HG03108 (cell line): Measurements from ENCODE around the gene PNMA8B.
"Not testable (repeated sequence)": the region's sequence is repeated elsewhere in the genome, so short reads cannot be mapped to it uniquely, and the experiment has no call there.

Experiments used
- ATAC-seq: cut with Tn5 transposase; IDR thresholded peaks from one replicate; pipeline ENCODE4 v1.9.1; 2021; ENCODE audit warnings: moderate library complexity; ENCODE audit not compliant: unreplicated experiment

PNMA8B gene, protein sequence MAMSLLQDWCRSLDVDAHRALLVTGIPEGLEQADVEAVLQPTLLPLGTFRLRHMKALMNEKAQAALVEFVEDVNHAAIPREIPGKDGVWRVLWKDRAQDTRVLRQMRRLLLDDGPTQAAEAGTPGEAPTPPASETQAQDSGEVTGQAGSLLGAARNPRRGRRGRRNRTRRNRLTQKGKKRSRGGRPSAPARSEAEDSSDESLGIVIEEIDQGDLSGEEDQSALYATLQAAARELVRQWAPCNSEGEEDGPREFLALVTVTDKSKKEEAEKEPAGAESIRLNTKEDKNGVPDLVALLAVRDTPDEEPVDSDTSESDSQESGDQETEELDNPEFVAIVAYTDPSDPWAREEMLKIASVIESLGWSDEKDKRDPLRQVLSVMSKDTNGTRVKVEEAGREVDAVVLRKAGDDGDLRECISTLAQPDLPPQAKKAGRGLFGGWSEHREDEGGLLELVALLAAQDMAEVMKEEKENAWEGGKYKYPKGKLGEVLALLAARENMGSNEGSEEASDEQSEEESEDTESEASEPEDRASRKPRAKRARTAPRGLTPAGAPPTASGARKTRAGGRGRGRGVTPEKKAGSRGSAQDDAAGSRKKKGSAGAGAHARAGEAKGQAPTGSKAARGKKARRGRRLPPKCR

DNA sequence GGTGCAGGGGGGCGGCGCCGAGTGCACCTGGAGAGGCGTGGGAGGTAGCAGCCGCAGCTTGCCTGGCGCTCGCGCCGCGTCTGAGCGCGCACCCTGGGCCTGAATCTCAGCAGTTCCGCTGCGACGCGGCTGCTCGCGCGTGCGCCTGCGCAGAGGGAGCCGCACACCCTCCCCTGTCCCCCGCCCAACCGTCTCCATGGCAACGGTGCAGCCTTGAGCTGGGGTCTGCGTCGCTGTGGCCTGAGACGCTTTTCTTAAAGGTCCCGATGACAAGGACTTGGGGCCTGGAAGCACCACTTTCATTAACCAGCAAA lies at the start of gene PNMA8B:
PNMA8B (minus strand) TSS at position 82 of the 314 bp plus-strand sequence. CDS start 402 bp downstream, outside the sequence.
- ATAC-seq = no peak

GRCh38 chr19:46544651-46545050 lies 49.0 kb upstream of the PNMA8B start:
- no peak for ATAC-seq

DNA sequence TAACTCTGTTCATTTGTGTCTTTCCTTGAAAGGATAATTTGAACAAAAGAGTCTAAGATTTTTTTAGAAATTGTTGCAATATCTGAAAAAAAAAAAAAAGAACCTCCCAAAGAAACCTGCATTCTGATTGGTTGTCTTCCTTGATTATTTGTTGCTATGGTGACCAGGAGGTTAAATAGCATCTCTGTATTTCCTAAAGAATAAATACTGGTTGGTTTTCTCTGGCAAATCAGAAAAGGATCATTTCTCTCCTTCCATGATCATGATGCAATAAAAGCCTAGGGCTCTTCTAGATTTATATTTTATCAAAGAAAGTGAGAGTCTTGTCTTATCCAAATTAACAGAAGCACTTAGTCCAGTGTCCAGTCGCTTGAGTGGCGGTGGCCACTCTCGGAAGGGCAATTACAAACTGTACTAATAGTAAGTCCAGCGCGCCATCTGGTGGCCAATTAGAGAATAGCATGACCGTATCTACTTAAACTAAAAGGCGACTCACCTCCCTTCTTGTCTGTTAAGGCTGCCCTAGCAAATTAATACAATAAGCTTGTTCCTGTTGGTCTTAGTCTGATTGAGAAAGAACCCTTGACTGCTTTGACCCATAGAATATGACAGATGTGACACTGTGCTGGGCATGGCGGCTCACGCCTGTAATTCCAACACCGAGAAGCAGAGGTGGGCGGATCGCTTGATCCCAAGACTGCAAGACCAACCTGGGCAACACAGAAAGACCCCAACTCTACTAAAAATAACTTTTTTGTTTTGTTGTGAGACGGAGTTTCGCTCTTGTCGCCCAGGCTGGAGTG lies 47.0 kb upstream of the PNMA8B start:
- ATAC-seq = no peak

DNA sequence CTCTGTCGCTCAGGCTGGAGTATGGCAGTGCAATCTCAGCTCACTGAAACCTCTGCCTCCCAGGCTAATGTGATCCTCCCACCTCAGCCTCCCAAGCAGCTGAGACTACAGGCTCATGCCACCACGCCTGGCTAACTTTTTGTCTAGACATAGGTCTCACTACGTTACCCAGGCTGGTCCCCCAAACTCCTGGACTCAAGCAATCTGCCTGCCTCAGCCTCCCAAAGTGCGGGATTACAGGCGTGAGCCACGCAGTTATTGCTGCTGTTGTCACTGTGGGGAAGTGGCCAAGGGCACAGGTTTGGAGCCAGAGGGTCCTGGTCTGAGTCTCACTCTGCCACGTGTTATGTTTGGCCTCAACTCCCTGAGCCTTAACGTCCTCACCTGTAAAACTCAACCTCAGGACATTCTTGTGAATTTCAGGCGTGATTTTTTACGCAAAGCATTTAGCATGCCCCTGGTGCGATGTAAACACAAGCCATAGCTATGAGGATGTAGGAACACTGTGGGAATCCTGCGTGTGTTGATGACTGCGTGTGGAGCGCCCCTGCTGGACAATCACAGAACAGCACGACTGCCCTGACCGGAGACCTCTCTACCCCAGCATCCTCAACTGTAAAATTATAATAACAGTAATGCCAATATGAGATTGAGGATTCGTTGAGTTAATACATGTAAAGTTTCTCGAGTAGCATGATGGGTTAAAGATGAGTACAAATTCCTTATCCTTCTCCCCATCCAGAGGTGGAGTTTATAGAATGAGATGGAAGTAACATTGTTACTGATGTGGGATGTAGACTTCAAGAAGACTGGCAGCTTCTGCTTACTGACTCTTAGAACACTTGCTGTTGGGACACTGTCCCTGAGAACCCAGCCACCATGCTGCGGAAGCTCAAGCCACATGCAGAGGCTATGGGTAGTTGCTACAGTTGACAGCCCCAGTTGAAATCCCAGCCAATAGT lies 41.8 kb upstream of the PNMA8B start:
- ATAC-seq = no peak

DNA sequence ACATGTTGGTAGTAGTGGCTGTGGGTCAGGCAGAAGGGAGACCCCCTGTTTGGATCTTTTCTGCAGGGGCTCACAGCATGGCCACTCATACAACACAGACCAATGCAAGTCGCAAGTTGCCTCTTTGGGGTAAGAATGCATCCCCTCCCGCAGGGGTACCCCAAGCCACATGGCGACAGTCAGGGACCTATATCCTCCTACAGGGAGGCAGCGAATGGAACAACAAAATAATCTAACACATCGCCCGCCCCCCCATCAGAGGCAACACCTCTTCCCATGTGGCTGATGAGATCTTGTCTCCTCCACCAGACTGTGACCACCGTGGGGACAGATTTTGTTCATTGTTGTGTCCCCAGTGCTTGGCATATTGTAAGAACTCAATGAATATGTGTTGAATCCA lies 40.7 kb upstream of the PNMA8B start:
- ATAC-seq = no peak

GRCh38 chr19:46533621-46534081 lies 38.0 kb upstream of the PNMA8B start:
- no peak for ATAC-seq

DNA sequence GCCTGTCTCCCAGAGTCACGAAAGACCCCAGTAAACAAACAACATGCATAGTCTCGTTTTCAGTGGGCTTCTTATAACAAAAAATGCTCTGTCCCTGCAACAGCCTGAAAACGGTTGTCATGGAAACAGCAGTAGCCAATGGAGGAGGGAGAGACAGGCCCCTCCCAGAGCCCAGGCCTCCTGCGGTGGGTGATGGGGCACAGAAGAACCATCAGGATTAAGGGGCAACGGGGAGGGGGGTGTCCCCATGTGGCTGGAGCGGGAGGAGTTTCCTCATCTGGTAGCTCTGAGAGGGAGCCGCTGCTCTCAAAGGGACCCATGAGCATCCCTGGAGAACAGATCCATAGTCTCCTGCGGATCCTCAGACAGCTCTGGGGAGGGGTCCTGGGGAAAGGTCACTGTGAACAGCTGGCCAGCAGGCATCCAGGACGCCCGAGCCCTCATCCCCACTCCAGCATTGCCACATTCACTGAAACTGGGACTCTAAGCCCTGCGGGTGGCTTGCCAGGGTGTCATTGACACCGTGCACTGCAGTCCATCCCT lies 37.5 kb upstream of the PNMA8B start:
- no peak for ATAC-seq

GRCh38 chr19:46530636-46531035 lies 35.0 kb upstream of the PNMA8B start:
- ATAC-seq = no peak

- ATAC-seq = no peak
Measured at GRCh38 chr19:46529622-46530451, 34.2 kb upstream of the PNMA8B start.

- no peak for ATAC-seq
Measured at GRCh38 chr19:46528601-46529590, 33.2 kb upstream of the PNMA8B start.

DNA sequence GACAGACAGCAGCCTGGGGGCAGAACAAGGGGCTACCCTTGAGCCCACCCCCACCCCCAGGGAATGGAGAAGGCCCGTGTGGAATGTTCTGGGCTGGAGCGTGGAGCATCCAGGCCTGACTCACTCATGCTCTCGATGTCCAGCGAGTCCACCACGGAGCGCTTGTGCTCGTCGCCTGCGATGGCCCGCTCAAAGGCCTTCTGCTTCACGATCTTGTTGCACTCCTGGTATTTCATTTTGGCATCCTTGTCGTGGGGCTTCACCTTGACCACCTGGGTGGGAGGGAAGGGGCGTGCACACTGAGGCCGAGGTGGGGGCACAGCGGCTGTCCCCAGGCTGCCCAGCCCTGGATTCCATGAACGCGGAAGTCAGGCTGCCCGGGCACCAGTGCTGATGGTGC lies 31.1 kb upstream of the PNMA8B start:
- not testable (repeated sequence) for ATAC-seq

GRCh38 chr19:46524308-46524707 lies 28.6 kb upstream of the PNMA8B start:
- ATAC-seq = no peak

DNA sequence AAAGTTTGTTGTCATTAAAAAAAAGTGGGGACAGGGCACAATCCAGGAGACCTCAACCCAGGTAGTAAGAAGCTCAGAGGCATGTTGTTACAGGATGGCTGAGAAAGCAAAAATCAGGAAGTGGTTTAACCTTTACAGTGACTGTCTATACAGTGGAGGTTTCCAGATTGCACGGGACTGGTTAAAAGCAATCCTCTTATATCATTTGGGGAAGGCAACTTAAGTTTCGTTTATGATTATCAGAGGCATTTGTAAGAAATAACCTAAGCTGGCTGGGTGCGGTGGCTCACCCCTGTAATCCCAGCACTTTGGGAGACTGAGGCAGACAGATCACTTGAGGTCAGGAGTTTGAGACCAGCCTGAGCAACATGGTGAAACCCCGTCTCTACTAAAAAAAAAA lies 27.3 kb upstream of the PNMA8B start:
- not testable (repeated sequence) for ATAC-seq

DNA sequence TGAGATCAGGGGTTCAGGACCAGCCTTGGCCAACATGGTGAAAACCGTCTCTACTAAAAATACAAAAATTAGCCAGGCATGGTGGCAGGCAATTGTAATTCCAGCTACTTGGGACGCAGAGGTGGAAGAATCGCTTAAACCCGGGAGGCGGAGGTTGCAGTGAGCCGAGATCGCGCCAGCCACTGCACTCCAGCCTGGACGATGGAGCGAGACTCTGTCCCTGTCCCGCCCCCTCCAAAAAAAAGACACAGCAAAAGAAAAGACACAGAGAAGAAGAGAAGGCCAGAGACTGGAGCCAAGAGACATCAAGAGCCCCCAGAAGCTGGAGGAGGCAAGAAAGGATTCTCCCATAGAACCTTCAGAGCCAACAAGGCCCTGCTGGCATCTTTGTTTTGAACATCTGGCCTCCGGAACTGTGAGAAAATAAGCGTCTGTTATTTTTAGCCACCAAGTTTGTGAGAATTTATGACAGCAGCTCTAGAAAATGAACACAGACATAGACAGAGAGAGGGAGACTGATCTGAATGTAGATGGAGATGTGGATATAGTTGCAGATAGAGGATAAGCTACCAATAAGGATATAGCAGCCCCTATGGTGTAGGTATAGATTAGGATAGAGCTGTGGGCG lies 25.7 kb upstream of the PNMA8B start:
- ATAC-seq = no peak

- no peak for ATAC-seq
Measured at GRCh38 chr19:46520616-46521015, 24.9 kb upstream of the PNMA8B start.

GRCh38 chr19:46517471-46517870 lies 21.8 kb upstream of the PNMA8B start:
- ATAC-seq = no peak

- no peak for ATAC-seq
Measured at GRCh38 chr19:46515879-46516350, 20.2 kb upstream of the PNMA8B start.

GRCh38 chr19:46515290-46515609 lies 19.6 kb upstream of the PNMA8B start:
- ATAC-seq = no peak
